IPS DF 6.9 (cell line): Measurements from ENCODE around the gene GGACT.

ENCODE experiments used
- DNase-seq: peaks from one replicate; pipeline ENCODE4 v3.0.0-alpha.2; 2013; ENCODE audit warnings: low read depth, low spot score
- H3K27ac ChIP-seq: one replicate; pipeline ENCODE4 v1.5.1; 2013; ENCODE audit warnings: low read length, control low read depth
- H3K27me3 ChIP-seq: 2 replicates; pipeline ENCODE4 v1.6.1; 2013; ENCODE audit warnings: mild to moderate bottlenecking, low read length; ENCODE audit not compliant: control insufficient read depth, insufficient read depth
- H3K36me3 ChIP-seq: 2 replicates; pipeline ENCODE4 v1.6.1; 2013; ENCODE audit warnings: low read length; ENCODE audit not compliant: control insufficient read depth, insufficient read depth
- H3K4me1 ChIP-seq: 2 replicates; pipeline ENCODE4 v1.6.1; 2013; ENCODE audit warnings: low read length; ENCODE audit not compliant: control insufficient read depth, insufficient read depth
- H3K4me3 ChIP-seq: 2 replicates; pipeline ENCODE4 v1.5.1; 2013; ENCODE audit warnings: mild to moderate bottlenecking, low read length
- H3K9me3 ChIP-seq: 2 replicates; pipeline ENCODE4 v1.6.1; 2013; ENCODE audit warnings: low read length, inconsistent platforms; ENCODE audit not compliant: control insufficient read depth, insufficient read depth
- WGBS: extraction: QIAGEN DNeasy Blood & Tissue Kit; methylation state at CpG from one replicate; pipeline ENCODE4 v1.1.7; 2013; ENCODE audit warnings: mixed read lengths, missing lambda C conversion rate; ENCODE audit not compliant: insufficient read length, insufficient coverage; 5-methylcytosine and 5-hydroxymethylcytosine counted together

The GGACT gene

GRCh38 chr13:100588331-100589177 is at the start of gene GGACT:
TSS of gene GGACT (minus strand) at chr13:100588789. CDS start at chr13:100532591, 56,198 bp downstream.
- H3K4me1 ChIP-seq: peaks cover 2% of the 10 kb centered on the region; the same call in 1 of the 2 replicates
- H3K4me3 ChIP-seq: peak within 1 kb of the TSS; percentile 74; the same call in 1 of the 2 replicates
- H3K27ac ChIP-seq: no peak within 1 kb of the TSS
- no peaks in the 10 kb centered on the region for H3K9me3 ChIP-seq
- WGBS: no CpG with 5 or more reads among the region's 82 CpGs
- H3K27me3 ChIP-seq: no peaks in the 10 kb centered on the region
- H3K36me3 ChIP-seq: no peaks in the 10 kb centered on the region
- DNase-seq: peak; percentile 68

- Histone ChIP-seq H3K27ac (no peak overlapping the region), H3K27me3 (no peaks in the 10 kb centered on the region), H3K4me3 (no peak overlapping the region), H3K36me3 (peaks cover 15% of the 10 kb centered on the region; the same call in 1 of the 2 replicates), H3K9me3 (no peaks in the 10 kb centered on the region), H3K4me1 (no peaks in the 10 kb centered on the region)
- no peak for DNase-seq
- no CpG with 5 or more reads among the region's 5 CpGs for WGBS
These were observed 49.2 kb upstream of the GGACT start for GRCh38 chr13:100637796-100638195.

- no peaks in the 10 kb centered on the region for H3K4me1 ChIP-seq
- no peak overlapping the region for H3K4me3 ChIP-seq
- DNase-seq: no peak
- WGBS: 100% methylated on average over 4 of the region's 16 CpGs
- no peak overlapping the region for H3K27ac ChIP-seq
- no peaks in the 10 kb centered on the region for H3K27me3 ChIP-seq
- H3K36me3 ChIP-seq: peaks cover 15% of the 10 kb centered on the region; the same call in 1 of the 2 replicates
- no peaks in the 10 kb centered on the region for H3K9me3 ChIP-seq
These were observed 48.8 kb upstream of the GGACT start for GRCh38 chr13:100637380-100637779.

- WGBS: no CpG with 5 or more reads among the region's 7 CpGs
- peaks cover 12% of the 10 kb centered on the region; the same call in 1 of the 2 replicates for H3K36me3 ChIP-seq
- no peak overlapping the region for H3K4me3 ChIP-seq
- no peak overlapping the region for H3K27ac ChIP-seq
- no peaks in the 10 kb centered on the region for H3K9me3 ChIP-seq
- DNase-seq: no peak
- no peaks in the 10 kb centered on the region for H3K4me1 ChIP-seq
- no peaks in the 10 kb centered on the region for H3K27me3 ChIP-seq
These were observed 47.9 kb upstream of the GGACT start for GRCh38 chr13:100636441-100636840.

GRCh38 chr13:100636004-100636403 is 47.4 kb upstream of the GGACT start:
- Histone ChIP-seq H3K27me3 (no peaks in the 10 kb centered on the region), H3K9me3 (no peaks in the 10 kb centered on the region), H3K4me3 (no peak overlapping the region), H3K27ac (no peak overlapping the region), H3K4me1 (no peaks in the 10 kb centered on the region), H3K36me3 (peaks cover 12% of the 10 kb centered on the region; the same call in 1 of the 2 replicates)
- no peak for DNase-seq
- WGBS: no CpG with 5 or more reads among the region's 7 CpGs

GRCh38 chr13:100634696-100635095 is 46.1 kb upstream of the GGACT start:
- no peak for DNase-seq
- WGBS: no CpG with 5 or more reads among the region's 12 CpGs
- H3K4me1 ChIP-seq: no peaks in the 10 kb centered on the region
- no peaks in the 10 kb centered on the region for H3K27me3 ChIP-seq
- H3K27ac ChIP-seq: no peak overlapping the region
- H3K4me3 ChIP-seq: no peak overlapping the region
- peaks cover 12% of the 10 kb centered on the region; the same call in 1 of the 2 replicates for H3K36me3 ChIP-seq
- H3K9me3 ChIP-seq: no peaks in the 10 kb centered on the region

- no peak for DNase-seq
- Histone ChIP-seq H3K4me1 (no peaks in the 10 kb centered on the region), H3K4me3 (no peak overlapping the region), H3K36me3 (peaks cover 10% of the 10 kb centered on the region; the same call in 1 of the 2 replicates), H3K9me3 (no peaks in the 10 kb centered on the region), H3K27ac (no peak overlapping the region), H3K27me3 (no peaks in the 10 kb centered on the region)
- no CpG with 5 or more reads among the region's 2 CpGs for WGBS
These were observed 44.9 kb upstream of the GGACT start for GRCh38 chr13:100633461-100633860.

GRCh38 chr13:100630555-100630954 is 42.0 kb upstream of the GGACT start:
- H3K27ac ChIP-seq: no peak overlapping the region
- H3K4me1 ChIP-seq: no peaks in the 10 kb centered on the region
- no peaks in the 10 kb centered on the region for H3K9me3 ChIP-seq
- no CpG with 5 or more reads among the region's 8 CpGs for WGBS
- H3K4me3 ChIP-seq: no peak overlapping the region
- H3K36me3 ChIP-seq: peaks cover 12% of the 10 kb centered on the region; the same call in 1 of the 2 replicates
- no peak for DNase-seq
- H3K27me3 ChIP-seq: no peaks in the 10 kb centered on the region

- H3K9me3 ChIP-seq: no peaks in the 10 kb centered on the region
- H3K27me3 ChIP-seq: no peaks in the 10 kb centered on the region
- no peak overlapping the region for H3K27ac ChIP-seq
- H3K4me3 ChIP-seq: no peak overlapping the region
- H3K36me3 ChIP-seq: peaks cover 11% of the 10 kb centered on the region; the same call in 1 of the 2 replicates
- no peak for DNase-seq
- no peaks in the 10 kb centered on the region for H3K4me1 ChIP-seq
- WGBS: no CpG with 5 or more reads among the region's 15 CpGs
These were observed 38.5 kb upstream of the GGACT start for GRCh38 chr13:100627120-100627519.

- H3K36me3 ChIP-seq: peaks cover 11% of the 10 kb centered on the region; the same call in 1 of the 2 replicates
- no peak overlapping the region for H3K27ac ChIP-seq
- no CpG with 5 or more reads among the region's 9 CpGs for WGBS
- no peak overlapping the region for H3K4me3 ChIP-seq
- no peaks in the 10 kb centered on the region for H3K9me3 ChIP-seq
- H3K27me3 ChIP-seq: no peaks in the 10 kb centered on the region
- no peaks in the 10 kb centered on the region for H3K4me1 ChIP-seq
- DNase-seq: no peak
These were observed 36.9 kb upstream of the GGACT start for GRCh38 chr13:100625447-100625846.
